SJCRH30 (cell line): ENCODE measurements around the gene HSDL2. TPM values are rescaled to one million over a fixed set of nuclear protein-coding genes. Genes with fewer than 3 reads are reported as not detected.

ENCODE experiments used
- total RNA-seq: library from RNA; depleted of rRNA; stranded (reverse); fragments of >200 nt; shearing (Covaris generic); gene quantifications from 2 replicates; pipeline ENCODE4 v1.2.3, GENCODE V29; 2014; rRNA removed

HSDL2 gene
- total RNA-seq, 1 experiment from 2014 or later = 41.4 TPM

Other genes starting within 250 kb of the HSDL2 start
- gene SUSD1, start 204.8 kb upstream of the HSDL2 start, total RNA-seq = 17.9 and 19.5 TPM in 2 replicates
- 65.7 and 73.0 TPM in 2 replicates for gene PTBP3, start 46.5 kb upstream of the HSDL2 start, total RNA-seq
- 16.2 and 17.6 TPM in 2 replicates for gene KIAA1958, start 106.7 kb downstream of the HSDL2 start, total RNA-seq